HCT116 (cell line): ENCODE measurements around the gene NINJ2. TPM values are rescaled to one million over a fixed set of nuclear protein-coding genes. Genes with fewer than 3 reads are reported as not detected.

Source experiments
- ATAC-seq: fragments of 200-7000 bp; cut with Tn5 transposase; 2 replicates; pipeline ENCODE4 v1.9.1; 2020; ENCODE audit warnings: mild to moderate bottlenecking, moderate library complexity
- BruUV-seq: library from RNA; stranded (reverse); fragments of 400-500 nt; replicated peaks from 2 replicates; lab custom pipeline; 2021; lab: Mats Ljungman, UMichigan
- CTCF ChIA-PET: fragments of 300-600 bp; sonication (Branson Sonifier 250); formaldehyde crosslinking; loops from one replicate; lab custom pipeline; 2021; ENCODE audit warnings: antibody characterized with exemption; lab: Charles Lee
- POLR2A ChIA-PET: fragments of 300-600, 350-600 bp; sonication (Branson Sonifier 250); formaldehyde crosslinking; loops from one replicate; lab custom pipeline; 2021; ENCODE audit warnings: antibody characterized with exemption; lab: Charles Lee
- RAD21 ChIA-PET, 2 experiments: fragments of 300-600 bp; sonication (Branson Sonifier 250); formaldehyde crosslinking; loops; one replicate each; lab custom pipeline; 2023; ENCODE audit warnings: low total read pairs in 2 of 2; ENCODE audit not compliant: uncharacterized antibody in 2 of 2, unreplicated experiment in 2 of 2, low non-redundant PET in 1 of 2; lab: Charles Lee
- DNase-seq: peaks from one replicate; pipeline ENCODE4 v3.0.0-alpha.2; 2010; ENCODE audit warnings: low read depth, low spot score
- H2AFZ ChIP-seq: fragments of 200-600 bp; shearing (Covaris generic), sonication (generic); 2 replicates; pipeline ENCODE4 v1.6.1; 2017; ENCODE audit warnings: low read depth, mixed run types, mixed read lengths, antibody characterized with exemption, low read length; ENCODE audit not compliant: poor library complexity, severe bottlenecking
- H3K27ac ChIP-seq: 2 replicates; pipeline ENCODE4 v1.5.1; 2012; ENCODE audit warnings: low read depth, low read length
- H3K27me3 ChIP-seq: fragments of 200-600 bp; sonication (generic); 2 replicates; pipeline ENCODE4 v1.6.1; 2016; ENCODE audit warnings: mixed run types, low read length, mixed read lengths; ENCODE audit not compliant: insufficient read depth
- H3K36me3 ChIP-seq, 2 experiments: fragments of 200-500 bp in 1 of 2; fragments of 200-600 bp in 1 of 2; sonication (Bioruptor generic) in 1 of 2; sonication (generic) in 1 of 2; 2 replicates each; pipeline versions ENCODE4 v1.5.1 to v1.6.1; 2014 to 2016; ENCODE audit warnings: low read length in 2 of 2, inconsistent platforms in 1 of 2, mixed read lengths in 1 of 2, mixed run types in 1 of 2; ENCODE audit not compliant: insufficient read depth in 2 of 2, control insufficient read depth in 1 of 2
- H3K4me1 ChIP-seq, 2 experiments: fragments of 200-600 bp in 1 of 2; sonication (generic) in 1 of 2; 2 replicates each; pipeline versions ENCODE4 v1.5.1 to v1.6.1; 2012 to 2017; ENCODE audit warnings: low read length in 2 of 2, inconsistent platforms in 1 of 2, mild to moderate bottlenecking in 1 of 2, mixed read lengths in 1 of 2, mixed run types in 1 of 2, moderate library complexity in 1 of 2; ENCODE audit not compliant: insufficient read depth in 2 of 2, control insufficient read depth in 1 of 2
- H3K4me2 ChIP-seq: fragments of 200-600 bp; sonication (generic); 2 replicates; pipeline ENCODE4 v1.6.1; 2017; ENCODE audit warnings: mixed run types, low read length, mixed read lengths
- H3K4me3 ChIP-seq, 2 experiments: fragments of 200-600 bp in 1 of 2; sonication (generic) in 1 of 2; replicated peaks in 1 of 2; 2 replicates each; pipeline ENCODE4 v1.5.1; 2011 to 2016; ENCODE audit warnings: low read length in 2 of 2, control low read depth in 1 of 2, low read depth in 1 of 2, mild to moderate bottlenecking in 1 of 2, mixed read lengths in 1 of 2, mixed run types in 1 of 2
- H3K79me2 ChIP-seq: fragments of 200-600 bp; sonication (generic); 2 replicates; pipeline ENCODE4 v1.6.1; 2017; ENCODE audit warnings: mild to moderate bottlenecking, mixed run types, low read length, moderate library complexity, mixed read lengths; ENCODE audit not compliant: insufficient read depth
- H3K9ac ChIP-seq: fragments of 200-600 bp; sonication (generic); 2 replicates; pipeline ENCODE4 v1.6.1; 2016; ENCODE audit warnings: low read length, mixed read lengths
- H3K9me2 ChIP-seq: fragments of 200-600 bp; sonication (generic), shearing (Covaris generic); 2 replicates; pipeline ENCODE4 v1.6.1; 2017; ENCODE audit warnings: mixed run types, mild to moderate bottlenecking, moderate library complexity; ENCODE audit not compliant: insufficient read depth
- H3K9me3 ChIP-seq, 2 experiments: fragments of 200-500 bp in 1 of 2; fragments of 200-600 bp in 1 of 2; sonication (Bioruptor generic) in 1 of 2; sonication (generic) in 1 of 2; 2 replicates each; pipeline ENCODE4 v1.6.1; 2014 to 2017; ENCODE audit warnings: low read length in 2 of 2, mixed read lengths in 2 of 2, inconsistent platforms in 1 of 2, low read depth in 1 of 2, mild to moderate bottlenecking in 1 of 2, mixed run types in 1 of 2, moderate library complexity in 1 of 2; ENCODE audit not compliant: control insufficient read depth in 1 of 2, insufficient read depth in 1 of 2
- H4K20me1 ChIP-seq: fragments of 200-600 bp; sonication (generic), shearing (Covaris generic); 2 replicates; pipeline ENCODE4 v1.6.1; 2017; ENCODE audit warnings: mixed run types, mild to moderate bottlenecking, moderate library complexity; ENCODE audit not compliant: insufficient read depth
- CBX3 ChIP-seq: IDR thresholded peaks from 2 replicates; pipeline ENCODE4 v1.6.1; 2012; ENCODE audit warnings: low read depth
- CEBPB ChIP-seq: IDR thresholded peaks from 2 replicates; pipeline ENCODE4 v1.6.1; 2012; ENCODE audit warnings: low read depth
- EGR1 ChIP-seq: IDR thresholded peaks from 2 replicates; pipeline ENCODE4 v1.6.1; 2012; ENCODE audit warnings: low read depth
- EZH2 ChIP-seq: fragments of 200-600 bp; sonication (generic); IDR thresholded peaks from 2 replicates; pipeline ENCODE4 v1.6.1; 2017; ENCODE audit warnings: antibody characterized with exemption, mixed run types
- EZH2phosphoT487 ChIP-seq: fragments of 200-600 bp; IDR thresholded peaks from 2 replicates; pipeline ENCODE4 v1.6.1; 2018; ENCODE audit warnings: antibody characterized with exemption, borderline replicate concordance
- POLR2AphosphoS5 ChIP-seq: IDR thresholded peaks from 2 replicates; pipeline ENCODE4 v1.6.1; 2011; ENCODE audit warnings: mild to moderate bottlenecking, low read depth, low read length, moderate library complexity
- SIN3A ChIP-seq: IDR thresholded peaks from 2 replicates; pipeline ENCODE4 v1.6.1; 2012; ENCODE audit warnings: low read depth
- SP1 ChIP-seq: IDR thresholded peaks from 2 replicates; pipeline ENCODE4 v1.6.1; 2012; ENCODE audit warnings: low read depth
- YY1 ChIP-seq: IDR thresholded peaks from 2 replicates; pipeline ENCODE4 v1.6.1; 2011; ENCODE audit warnings: low read length, low read depth, moderate library complexity, mild to moderate bottlenecking; ENCODE audit not compliant: insufficient replicate concordance; ENCODE audit errors: extremely low read depth
- ZFX ChIP-seq: fragments of 450-650 bp; IDR thresholded peaks from 2 replicates; pipeline ENCODE4 v1.6.1; 2017
- intact Hi-C: fragments of 100-400 bp; cut with micrococcal nuclease; formaldehyde crosslinking; loops from 2 replicates; pipeline ENCODE4 v1.10.0; 2022
- total RNA-seq: library from RNA; stranded (reverse); gene quantifications from one replicate; pipeline ENCODE4 v1.2.1, GENCODE V29; 2021; ENCODE audit not compliant: unreplicated experiment
- TF ChIP-seq, protein P1 (sequence below): IDR thresholded peaks from 2 replicates; pipeline ENCODE4 v1.6.1; 2012
- TF ChIP-seq, protein P2 (sequence below): IDR thresholded peaks from 2 replicates; pipeline ENCODE4 v1.6.1; 2011; ENCODE audit warnings: mild to moderate bottlenecking, low read length, moderate library complexity; ENCODE audit not compliant: insufficient replicate concordance; ENCODE audit errors: extremely low read depth
- TF ChIP-seq, protein P3 (sequence below): IDR thresholded peaks from 2 replicates; pipeline ENCODE4 v1.6.1; 2012
- TF ChIP-seq, protein P4 (sequence below): IDR thresholded peaks from 2 replicates; pipeline ENCODE4 v1.6.1; 2012; ENCODE audit warnings: low read depth

The NINJ2 gene
- total RNA-seq, 1 experiment from 2014 or later, result not detected

DNA sequence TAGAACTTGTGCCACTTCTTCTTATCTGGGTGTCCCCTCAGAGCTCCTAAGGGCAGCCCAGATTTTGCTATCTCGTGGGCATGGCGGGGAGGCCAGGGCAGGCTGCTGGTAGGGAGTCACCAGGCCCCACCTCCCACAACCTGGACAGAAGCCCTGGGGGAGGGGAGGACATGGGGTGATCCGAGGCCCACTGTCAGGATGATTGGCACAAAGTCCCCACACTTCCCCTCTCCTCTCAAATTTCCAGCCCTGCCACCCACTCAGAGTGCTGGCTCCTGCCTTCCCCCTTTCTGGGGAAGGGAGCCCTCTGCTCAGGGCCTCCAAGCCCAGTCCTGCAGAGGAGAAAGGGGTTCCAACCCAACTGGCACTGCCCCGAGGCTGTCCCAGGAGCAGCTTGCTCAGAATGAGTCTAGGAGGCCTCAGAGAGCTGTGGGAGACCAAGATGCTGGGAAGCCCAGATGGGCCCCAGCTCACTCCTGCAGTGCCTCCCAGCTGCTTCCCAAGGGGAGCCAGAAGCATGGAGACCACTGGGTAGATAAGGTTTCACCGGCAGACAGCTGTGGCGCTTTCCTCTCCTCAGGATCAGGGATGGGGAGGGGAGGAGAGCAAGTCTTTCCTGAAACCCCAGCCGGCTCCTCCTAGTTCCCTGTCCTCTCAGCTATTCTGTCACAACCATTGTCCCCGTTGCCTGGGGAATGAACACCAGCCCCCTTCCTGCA is 120.7 kb downstream of the NINJ2 start:
- H3K36me3 ChIP-seq, result no peaks in the 10 kb centered on the region
- no peaks in the 10 kb centered on the region for H3K9me3 ChIP-seq
- no peaks in the 10 kb centered on the region for H3K9me2 ChIP-seq
- ChIA-PET CTCF (no interaction called here), POLR2A (no interaction called here), RAD21 (no interaction called here)
- H3K27me3 ChIP-seq, result no peaks in the 10 kb centered on the region
- H3K9ac ChIP-seq, result no peak overlapping the region
- DNase-seq, result no peak
- no peak for ATAC-seq
- peaks cover 17 to 24% of the 10 kb centered on the region in 2 experiments for H3K4me1 ChIP-seq
- no peak overlapping the region for H3K4me2 ChIP-seq
- H3K27ac ChIP-seq, result no peak overlapping the region
- no peak for TF ChIP-seq SP1
- TF ChIP-seq, protein P1, sequence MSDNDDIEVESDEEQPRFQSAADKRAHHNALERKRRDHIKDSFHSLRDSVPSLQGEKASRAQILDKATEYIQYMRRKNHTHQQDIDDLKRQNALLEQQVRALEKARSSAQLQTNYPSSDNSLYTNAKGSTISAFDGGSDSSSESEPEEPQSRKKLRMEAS, result no peak
- no peak for TF ChIP-seq CEBPB
- TF ChIP-seq CBX3, result no peak
- TF ChIP-seq, protein P2, sequence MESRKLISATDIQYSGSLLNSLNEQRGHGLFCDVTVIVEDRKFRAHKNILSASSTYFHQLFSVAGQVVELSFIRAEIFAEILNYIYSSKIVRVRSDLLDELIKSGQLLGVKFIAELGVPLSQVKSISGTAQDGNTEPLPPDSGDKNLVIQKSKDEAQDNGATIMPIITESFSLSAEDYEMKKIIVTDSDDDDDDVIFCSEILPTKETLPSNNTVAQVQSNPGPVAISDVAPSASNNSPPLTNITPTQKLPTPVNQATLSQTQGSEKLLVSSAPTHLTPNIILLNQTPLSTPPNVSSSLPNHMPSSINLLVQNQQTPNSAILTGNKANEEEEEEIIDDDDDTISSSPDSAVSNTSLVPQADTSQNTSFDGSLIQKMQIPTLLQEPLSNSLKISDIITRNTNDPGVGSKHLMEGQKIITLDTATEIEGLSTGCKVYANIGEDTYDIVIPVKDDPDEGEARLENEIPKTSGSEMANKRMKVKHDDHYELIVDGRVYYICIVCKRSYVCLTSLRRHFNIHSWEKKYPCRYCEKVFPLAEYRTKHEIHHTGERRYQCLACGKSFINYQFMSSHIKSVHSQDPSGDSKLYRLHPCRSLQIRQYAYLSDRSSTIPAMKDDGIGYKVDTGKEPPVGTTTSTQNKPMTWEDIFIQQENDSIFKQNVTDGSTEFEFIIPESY, result no peak
- no peak for TF ChIP-seq SIN3A
- TF ChIP-seq, protein P3, sequence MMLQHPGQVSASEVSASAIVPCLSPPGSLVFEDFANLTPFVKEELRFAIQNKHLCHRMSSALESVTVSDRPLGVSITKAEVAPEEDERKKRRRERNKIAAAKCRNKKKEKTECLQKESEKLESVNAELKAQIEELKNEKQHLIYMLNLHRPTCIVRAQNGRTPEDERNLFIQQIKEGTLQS, result no peak
- TF ChIP-seq, protein P4, sequence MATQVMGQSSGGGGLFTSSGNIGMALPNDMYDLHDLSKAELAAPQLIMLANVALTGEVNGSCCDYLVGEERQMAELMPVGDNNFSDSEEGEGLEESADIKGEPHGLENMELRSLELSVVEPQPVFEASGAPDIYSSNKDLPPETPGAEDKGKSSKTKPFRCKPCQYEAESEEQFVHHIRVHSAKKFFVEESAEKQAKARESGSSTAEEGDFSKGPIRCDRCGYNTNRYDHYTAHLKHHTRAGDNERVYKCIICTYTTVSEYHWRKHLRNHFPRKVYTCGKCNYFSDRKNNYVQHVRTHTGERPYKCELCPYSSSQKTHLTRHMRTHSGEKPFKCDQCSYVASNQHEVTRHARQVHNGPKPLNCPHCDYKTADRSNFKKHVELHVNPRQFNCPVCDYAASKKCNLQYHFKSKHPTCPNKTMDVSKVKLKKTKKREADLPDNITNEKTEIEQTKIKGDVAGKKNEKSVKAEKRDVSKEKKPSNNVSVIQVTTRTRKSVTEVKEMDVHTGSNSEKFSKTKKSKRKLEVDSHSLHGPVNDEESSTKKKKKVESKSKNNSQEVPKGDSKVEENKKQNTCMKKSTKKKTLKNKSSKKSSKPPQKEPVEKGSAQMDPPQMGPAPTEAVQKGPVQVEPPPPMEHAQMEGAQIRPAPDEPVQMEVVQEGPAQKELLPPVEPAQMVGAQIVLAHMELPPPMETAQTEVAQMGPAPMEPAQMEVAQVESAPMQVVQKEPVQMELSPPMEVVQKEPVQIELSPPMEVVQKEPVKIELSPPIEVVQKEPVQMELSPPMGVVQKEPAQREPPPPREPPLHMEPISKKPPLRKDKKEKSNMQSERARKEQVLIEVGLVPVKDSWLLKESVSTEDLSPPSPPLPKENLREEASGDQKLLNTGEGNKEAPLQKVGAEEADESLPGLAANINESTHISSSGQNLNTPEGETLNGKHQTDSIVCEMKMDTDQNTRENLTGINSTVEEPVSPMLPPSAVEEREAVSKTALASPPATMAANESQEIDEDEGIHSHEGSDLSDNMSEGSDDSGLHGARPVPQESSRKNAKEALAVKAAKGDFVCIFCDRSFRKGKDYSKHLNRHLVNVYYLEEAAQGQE, result no peak
- no peak for TF ChIP-seq EZH2
- TF ChIP-seq EZH2phosphoT487, result no peak
- no peak for TF ChIP-seq EGR1
- TF ChIP-seq ZFX, result no peak
- TF ChIP-seq POLR2AphosphoS5, result no peak
- no peak for TF ChIP-seq YY1
- no peaks in the 10 kb centered on the region for H3K79me2 ChIP-seq
- H3K4me3 ChIP-seq, result no peak overlapping the region
- no peaks in the 10 kb centered on the region for H4K20me1 ChIP-seq
- no TSS peak for BruUV-seq
- intact Hi-C loops, result no loop called here
- H2AFZ ChIP-seq, result no peak overlapping the region
